HG03378 (cell line): ENCODE measurements around the gene PSMB7.

Source experiments
- ATAC-seq: cut with Tn5 transposase; IDR thresholded peaks from one replicate; pipeline ENCODE4 v1.9.1; 2021; ENCODE audit warnings: mild to moderate bottlenecking, moderate library complexity; ENCODE audit not compliant: unreplicated experiment

PSMB7 gene

GRCh38 chr9:124304285-124304684 lies 111.0 kb downstream of the PSMB7 start:
- ATAC-seq = no peak

GRCh38 chr9:124303762-124304161 lies 111.5 kb downstream of the PSMB7 start:
- no peak for ATAC-seq
